H1 (cell line): Measurements from ENCODE around the gene RBP5. TPM values are rescaled to one million over a fixed set of nuclear protein-coding genes. Genes with fewer than 3 reads are reported as not detected.

ENCODE experiments used
- BACH1 ChIP-seq: IDR thresholded peaks from 2 replicates; pipeline ENCODE4 v1.6.1; 2012; ENCODE audit warnings: low read length, improper control_type of control experiment
- EZH2 ChIP-seq: fragments of 200-600 bp; sonication (generic); IDR thresholded peaks from 2 replicates; pipeline ENCODE4 v1.7.1; 2012; ENCODE audit warnings: low read depth, mild to moderate bottlenecking, moderate library complexity, low read length, inconsistent platforms; ENCODE audit not compliant: severe bottlenecking
- HDAC2 ChIP-seq, 2 experiments: fragments of 300-600 bp in 1 of 2; sonication (generic) in 1 of 2; IDR thresholded peaks; 2 replicates each; pipeline ENCODE4 v1.6.1; 2011 to 2012; ENCODE audit warnings: low read depth in 2 of 2, low read length in 2 of 2, mild to moderate bottlenecking in 2 of 2, moderate library complexity in 2 of 2, borderline replicate concordance in 1 of 2, inconsistent platforms in 1 of 2
- JUN ChIP-seq: IDR thresholded peaks from 2 replicates; pipeline ENCODE4 v1.6.1; 2011; ENCODE audit warnings: low read depth, mild to moderate bottlenecking, improper control_type of control experiment, low read length
- NRF1 ChIP-seq: IDR thresholded peaks from 2 replicates; pipeline ENCODE4 v1.6.1; 2011; ENCODE audit warnings: mild to moderate bottlenecking, low read depth, low read length, improper control_type of control experiment
- POLR2A ChIP-seq, 2 experiments: IDR thresholded peaks; 1 replicate in 1 of 2; 2 replicates in 1 of 2; pipeline ENCODE4 v1.6.1; 2011; ENCODE audit warnings: low read depth in 2 of 2, low read length in 2 of 2, mild to moderate bottlenecking in 2 of 2; ENCODE audit errors: control extremely low read depth in 1 of 2
- RBBP5 ChIP-seq: IDR thresholded peaks from 2 replicates; pipeline ENCODE4 v1.7.1; 2012; ENCODE audit warnings: low read depth, mild to moderate bottlenecking, inconsistent platforms, low read length, moderate library complexity, borderline replicate concordance
- SIN3A ChIP-seq, 2 experiments: IDR thresholded peaks in 1 of 2; conservative IDR thresholded peaks in 1 of 2; 2 replicates each; pipeline ENCODE4 v1.6.1; 2011 to 2012; ENCODE audit warnings: low read length in 2 of 2, improper control_type of control experiment in 1 of 2, low read depth in 1 of 2, mild to moderate bottlenecking in 1 of 2
- SIRT6 ChIP-seq: IDR thresholded peaks from one replicate; pipeline ENCODE4 v1.7.1; 2012; ENCODE audit warnings: low read length, inconsistent platforms
- SIX5 ChIP-seq: IDR thresholded peaks from 2 replicates; pipeline ENCODE4 v1.6.1; 2011; ENCODE audit warnings: mild to moderate bottlenecking, low read depth, low read length
- TEAD4 ChIP-seq: IDR thresholded peaks from 2 replicates; pipeline ENCODE4 v1.6.1; 2012; ENCODE audit warnings: low read depth, low read length, inconsistent platforms, mixed read lengths
- polyA plus RNA-seq, 7 experiments: library from polyadenylated mRNA; depleted of rRNA in 3 of 7; stranded (reverse) in 5 of 7; unstranded in 2 of 7; fragments of >200 nt in 5 of 7; fragments of 200-250 nt in 2 of 7; gene quantifications; 1 replicate in 5 of 7; 2 replicates in 1 of 7; 4 replicates in 1 of 7; pipeline versions ENCODE4 v1.2.1 to v1.2.3, GENCODE V29; 2011 to 2013; ENCODE audit warnings: missing spikeins in 2 of 7, mixed read lengths in 2 of 7
- total RNA-seq: library from RNA; stranded (reverse); fragmentation: NEBNext Ultra II Directional; extraction: Animal tissue kit (Norgen Biotek cat#: 25700); gene quantifications from 2 replicates; pipeline ENCODE4 v1.2.1, GENCODE V29; 2021
- TF ChIP-seq, protein P1 (sequence below): fragments of 300-600 bp; sonication (generic); IDR thresholded peaks from 2 replicates; pipeline ENCODE4 v1.7.1; 2012; ENCODE audit warnings: low read length, moderate library complexity, mild to moderate bottlenecking, inconsistent platforms; ENCODE audit not compliant: insufficient replicate concordance

RBP5 gene
- total and polyA plus RNA-seq, 2 of the 8 experiments (the other 6 are each of a cell fraction or from before 2014, with no cell fraction given) = 1.2 to 1.9 TPM

DNA sequence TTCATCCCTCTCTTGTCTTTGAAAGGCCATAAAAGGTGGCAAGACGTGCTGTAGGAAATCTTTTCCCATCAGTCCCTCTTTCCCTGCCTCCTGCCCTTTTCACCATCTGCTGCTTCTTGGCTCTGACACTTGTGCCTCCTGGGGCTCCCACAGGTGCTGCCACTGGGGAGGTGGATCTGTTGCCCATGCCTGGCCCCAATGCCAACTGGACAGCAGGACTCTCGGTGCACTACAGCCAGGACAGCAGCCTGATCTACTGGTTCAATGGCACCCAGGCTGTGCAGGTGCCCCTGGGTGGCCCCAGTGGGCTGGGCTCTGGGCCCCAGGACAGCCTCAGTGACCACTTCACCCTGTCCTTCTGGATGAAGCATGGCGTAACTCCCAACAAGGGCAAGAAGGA is 8.0 kb upstream of the RBP5 start (continued):
- TF ChIP-seq, protein P1, sequence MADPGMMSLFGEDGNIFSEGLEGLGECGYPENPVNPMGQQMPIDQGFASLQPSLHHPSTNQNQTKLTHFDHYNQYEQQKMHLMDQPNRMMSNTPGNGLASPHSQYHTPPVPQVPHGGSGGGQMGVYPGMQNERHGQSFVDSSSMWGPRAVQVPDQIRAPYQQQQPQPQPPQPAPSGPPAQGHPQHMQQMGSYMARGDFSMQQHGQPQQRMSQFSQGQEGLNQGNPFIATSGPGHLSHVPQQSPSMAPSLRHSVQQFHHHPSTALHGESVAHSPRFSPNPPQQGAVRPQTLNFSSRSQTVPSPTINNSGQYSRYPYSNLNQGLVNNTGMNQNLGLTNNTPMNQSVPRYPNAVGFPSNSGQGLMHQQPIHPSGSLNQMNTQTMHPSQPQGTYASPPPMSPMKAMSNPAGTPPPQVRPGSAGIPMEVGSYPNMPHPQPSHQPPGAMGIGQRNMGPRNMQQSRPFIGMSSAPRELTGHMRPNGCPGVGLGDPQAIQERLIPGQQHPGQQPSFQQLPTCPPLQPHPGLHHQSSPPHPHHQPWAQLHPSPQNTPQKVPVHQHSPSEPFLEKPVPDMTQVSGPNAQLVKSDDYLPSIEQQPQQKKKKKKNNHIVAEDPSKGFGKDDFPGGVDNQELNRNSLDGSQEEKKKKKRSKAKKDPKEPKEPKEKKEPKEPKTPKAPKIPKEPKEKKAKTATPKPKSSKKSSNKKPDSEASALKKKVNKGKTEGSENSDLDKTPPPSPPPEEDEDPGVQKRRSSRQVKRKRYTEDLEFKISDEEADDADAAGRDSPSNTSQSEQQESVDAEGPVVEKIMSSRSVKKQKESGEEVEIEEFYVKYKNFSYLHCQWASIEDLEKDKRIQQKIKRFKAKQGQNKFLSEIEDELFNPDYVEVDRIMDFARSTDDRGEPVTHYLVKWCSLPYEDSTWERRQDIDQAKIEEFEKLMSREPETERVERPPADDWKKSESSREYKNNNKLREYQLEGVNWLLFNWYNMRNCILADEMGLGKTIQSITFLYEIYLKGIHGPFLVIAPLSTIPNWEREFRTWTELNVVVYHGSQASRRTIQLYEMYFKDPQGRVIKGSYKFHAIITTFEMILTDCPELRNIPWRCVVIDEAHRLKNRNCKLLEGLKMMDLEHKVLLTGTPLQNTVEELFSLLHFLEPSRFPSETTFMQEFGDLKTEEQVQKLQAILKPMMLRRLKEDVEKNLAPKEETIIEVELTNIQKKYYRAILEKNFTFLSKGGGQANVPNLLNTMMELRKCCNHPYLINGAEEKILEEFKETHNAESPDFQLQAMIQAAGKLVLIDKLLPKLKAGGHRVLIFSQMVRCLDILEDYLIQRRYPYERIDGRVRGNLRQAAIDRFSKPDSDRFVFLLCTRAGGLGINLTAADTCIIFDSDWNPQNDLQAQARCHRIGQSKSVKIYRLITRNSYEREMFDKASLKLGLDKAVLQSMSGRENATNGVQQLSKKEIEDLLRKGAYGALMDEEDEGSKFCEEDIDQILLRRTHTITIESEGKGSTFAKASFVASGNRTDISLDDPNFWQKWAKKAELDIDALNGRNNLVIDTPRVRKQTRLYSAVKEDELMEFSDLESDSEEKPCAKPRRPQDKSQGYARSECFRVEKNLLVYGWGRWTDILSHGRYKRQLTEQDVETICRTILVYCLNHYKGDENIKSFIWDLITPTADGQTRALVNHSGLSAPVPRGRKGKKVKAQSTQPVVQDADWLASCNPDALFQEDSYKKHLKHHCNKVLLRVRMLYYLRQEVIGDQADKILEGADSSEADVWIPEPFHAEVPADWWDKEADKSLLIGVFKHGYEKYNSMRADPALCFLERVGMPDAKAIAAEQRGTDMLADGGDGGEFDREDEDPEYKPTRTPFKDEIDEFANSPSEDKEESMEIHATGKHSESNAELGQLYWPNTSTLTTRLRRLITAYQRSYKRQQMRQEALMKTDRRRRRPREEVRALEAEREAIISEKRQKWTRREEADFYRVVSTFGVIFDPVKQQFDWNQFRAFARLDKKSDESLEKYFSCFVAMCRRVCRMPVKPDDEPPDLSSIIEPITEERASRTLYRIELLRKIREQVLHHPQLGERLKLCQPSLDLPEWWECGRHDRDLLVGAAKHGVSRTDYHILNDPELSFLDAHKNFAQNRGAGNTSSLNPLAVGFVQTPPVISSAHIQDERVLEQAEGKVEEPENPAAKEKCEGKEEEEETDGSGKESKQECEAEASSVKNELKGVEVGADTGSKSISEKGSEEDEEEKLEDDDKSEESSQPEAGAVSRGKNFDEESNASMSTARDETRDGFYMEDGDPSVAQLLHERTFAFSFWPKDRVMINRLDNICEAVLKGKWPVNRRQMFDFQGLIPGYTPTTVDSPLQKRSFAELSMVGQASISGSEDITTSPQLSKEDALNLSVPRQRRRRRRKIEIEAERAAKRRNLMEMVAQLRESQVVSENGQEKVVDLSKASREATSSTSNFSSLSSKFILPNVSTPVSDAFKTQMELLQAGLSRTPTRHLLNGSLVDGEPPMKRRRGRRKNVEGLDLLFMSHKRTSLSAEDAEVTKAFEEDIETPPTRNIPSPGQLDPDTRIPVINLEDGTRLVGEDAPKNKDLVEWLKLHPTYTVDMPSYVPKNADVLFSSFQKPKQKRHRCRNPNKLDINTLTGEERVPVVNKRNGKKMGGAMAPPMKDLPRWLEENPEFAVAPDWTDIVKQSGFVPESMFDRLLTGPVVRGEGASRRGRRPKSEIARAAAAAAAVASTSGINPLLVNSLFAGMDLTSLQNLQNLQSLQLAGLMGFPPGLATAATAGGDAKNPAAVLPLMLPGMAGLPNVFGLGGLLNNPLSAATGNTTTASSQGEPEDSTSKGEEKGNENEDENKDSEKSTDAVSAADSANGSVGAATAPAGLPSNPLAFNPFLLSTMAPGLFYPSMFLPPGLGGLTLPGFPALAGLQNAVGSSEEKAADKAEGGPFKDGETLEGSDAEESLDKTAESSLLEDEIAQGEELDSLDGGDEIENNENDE = no peak
- TF ChIP-seq BACH1 (no peak), SIN3A (conservative IDR thresholded peaks at IDR 0.05 in 1 of 2, IDR thresholded peaks at IDR 0.05 in 1 of 2; ENCODE audit: low read depth in 1 of 2, low read length in 2 of 2) (no peak), SIX5 (no peak), TEAD4 (no peak), POLR2A (IDR thresholded peaks at IDR 0.05; ENCODE audit: control extremely low read depth in 1 of 2, low read depth in 2 of 2, low read length in 2 of 2) (no peak), RBBP5 (no peak), JUN (no peak), SIRT6 (no peak), EZH2 (no peak), HDAC2 (IDR thresholded peaks at IDR 0.05; ENCODE audit: borderline replicate concordance in 1 of 2, low read depth in 2 of 2, low read length in 2 of 2) (no peak), NRF1 (no peak)
